ENCODE measurements around the gene ZNF512.
"Not testable (repeated sequence)": the region's sequence is repeated elsewhere in the genome, so short reads cannot be mapped to it uniquely, and the experiment has no call there.

Gene ZNF512, protein sequence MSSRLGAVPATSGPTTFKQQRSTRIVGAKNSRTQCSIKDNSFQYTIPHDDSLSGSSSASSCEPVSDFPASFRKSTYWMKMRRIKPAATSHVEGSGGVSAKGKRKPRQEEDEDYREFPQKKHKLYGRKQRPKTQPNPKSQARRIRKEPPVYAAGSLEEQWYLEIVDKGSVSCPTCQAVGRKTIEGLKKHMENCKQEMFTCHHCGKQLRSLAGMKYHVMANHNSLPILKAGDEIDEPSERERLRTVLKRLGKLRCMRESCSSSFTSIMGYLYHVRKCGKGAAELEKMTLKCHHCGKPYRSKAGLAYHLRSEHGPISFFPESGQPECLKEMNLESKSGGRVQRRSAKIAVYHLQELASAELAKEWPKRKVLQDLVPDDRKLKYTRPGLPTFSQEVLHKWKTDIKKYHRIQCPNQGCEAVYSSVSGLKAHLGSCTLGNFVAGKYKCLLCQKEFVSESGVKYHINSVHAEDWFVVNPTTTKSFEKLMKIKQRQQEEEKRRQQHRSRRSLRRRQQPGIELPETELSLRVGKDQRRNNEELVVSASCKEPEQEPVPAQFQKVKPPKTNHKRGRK
- 9.9 to 22.2 reads per million in 2 donors for total RNA-seq

DNA sequence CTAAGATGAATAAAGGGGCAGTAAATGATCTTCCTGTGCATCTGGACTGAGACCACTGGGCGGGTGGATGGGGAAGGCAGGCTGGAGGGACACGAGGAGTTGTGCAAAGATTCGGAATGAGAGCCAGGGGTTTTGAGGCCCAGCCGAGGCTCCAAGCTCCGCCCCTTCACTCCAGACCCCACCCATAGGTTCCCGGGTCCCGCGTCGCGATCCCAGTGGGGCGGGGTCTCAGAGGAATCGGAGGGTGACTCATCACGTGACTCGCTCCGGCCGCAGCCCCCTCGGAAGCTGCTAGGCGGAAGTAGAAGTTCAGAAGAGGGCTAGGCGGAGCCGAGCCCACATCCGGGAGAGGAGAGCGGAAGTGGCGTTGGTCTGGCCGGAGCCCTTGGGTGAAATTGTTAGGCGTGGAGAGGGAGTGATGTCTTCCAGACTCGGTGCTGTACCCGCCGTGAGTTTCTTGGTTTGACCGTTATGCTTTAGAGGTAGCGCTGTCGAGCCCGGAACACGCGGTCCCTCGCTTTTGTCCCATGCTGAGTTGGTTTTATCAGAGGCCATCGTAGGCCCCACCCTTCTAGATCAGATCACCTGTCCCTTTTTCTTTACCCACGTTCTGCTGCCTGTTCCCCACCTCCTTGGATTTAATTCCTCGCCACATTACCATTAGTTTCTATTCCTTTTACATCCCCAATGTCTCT, at the start of gene ZNF512:
TSS of gene ZNF512 (plus strand) at position 348 of the 695 bp plus-strand sequence. CDS start at position 419, 71 bp downstream.
- DNase-seq: peak; percentile 60

- no peak for DNase-seq
Measured at GRCh38 chr2:27537287-27537686, 45.6 kb upstream of the ZNF512 start.

DNA sequence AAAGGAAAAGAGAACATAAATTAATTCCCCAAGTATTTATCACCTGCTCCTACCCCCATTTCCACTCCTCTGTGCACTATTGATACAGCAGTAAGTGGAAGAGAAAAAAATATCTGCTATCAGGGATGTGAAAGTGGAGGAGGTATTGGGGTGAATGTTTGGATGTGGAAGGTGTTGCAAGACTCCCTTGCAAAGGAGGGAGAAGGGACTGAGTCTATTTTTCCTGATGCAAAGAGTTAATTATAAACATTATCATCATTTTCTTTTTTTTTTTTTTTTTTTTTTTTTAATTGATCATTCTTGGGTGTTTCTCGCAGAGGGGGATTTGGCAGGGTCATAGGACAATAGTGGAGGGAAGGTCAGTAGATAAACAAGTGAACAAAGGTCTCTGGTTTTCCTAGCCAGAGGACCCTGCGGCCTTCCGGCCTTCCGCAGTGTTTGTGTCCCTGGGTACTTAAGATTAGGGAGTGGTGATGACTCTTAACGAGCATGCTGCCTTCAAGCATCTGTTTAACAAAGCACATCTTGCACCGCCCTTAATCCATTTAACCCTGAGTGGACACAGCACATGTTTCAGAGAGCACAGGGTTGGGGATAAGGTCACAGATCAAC, 43.9 kb upstream of the ZNF512 start:
- not testable (repeated sequence) for DNase-seq

DNA sequence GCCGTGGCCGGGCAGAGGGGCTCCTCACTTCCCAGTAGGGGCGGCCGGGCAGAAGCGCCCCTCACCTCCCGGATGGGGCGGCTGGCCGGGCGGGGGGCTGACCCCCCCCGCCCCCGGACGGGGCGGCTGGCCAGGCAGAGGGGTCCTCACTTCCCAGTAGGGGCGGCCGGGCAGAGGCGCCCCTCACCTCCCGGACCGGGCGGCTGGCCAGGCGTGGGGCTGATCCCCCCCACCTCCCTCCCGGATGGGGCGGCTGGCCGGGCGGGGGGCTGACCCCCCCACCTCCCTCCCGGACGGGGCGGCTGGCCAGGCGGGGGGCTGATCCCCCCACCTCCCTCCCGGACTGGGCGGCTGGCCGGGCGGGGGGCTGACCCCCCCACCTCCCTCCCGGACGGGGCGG, 43.2 kb upstream of the ZNF512 start:
- DNase-seq: not testable (repeated sequence)

GRCh38 chr2:27544143-27544821, 38.6 kb upstream of the ZNF512 start:
- DNase-seq: no peak

DNA sequence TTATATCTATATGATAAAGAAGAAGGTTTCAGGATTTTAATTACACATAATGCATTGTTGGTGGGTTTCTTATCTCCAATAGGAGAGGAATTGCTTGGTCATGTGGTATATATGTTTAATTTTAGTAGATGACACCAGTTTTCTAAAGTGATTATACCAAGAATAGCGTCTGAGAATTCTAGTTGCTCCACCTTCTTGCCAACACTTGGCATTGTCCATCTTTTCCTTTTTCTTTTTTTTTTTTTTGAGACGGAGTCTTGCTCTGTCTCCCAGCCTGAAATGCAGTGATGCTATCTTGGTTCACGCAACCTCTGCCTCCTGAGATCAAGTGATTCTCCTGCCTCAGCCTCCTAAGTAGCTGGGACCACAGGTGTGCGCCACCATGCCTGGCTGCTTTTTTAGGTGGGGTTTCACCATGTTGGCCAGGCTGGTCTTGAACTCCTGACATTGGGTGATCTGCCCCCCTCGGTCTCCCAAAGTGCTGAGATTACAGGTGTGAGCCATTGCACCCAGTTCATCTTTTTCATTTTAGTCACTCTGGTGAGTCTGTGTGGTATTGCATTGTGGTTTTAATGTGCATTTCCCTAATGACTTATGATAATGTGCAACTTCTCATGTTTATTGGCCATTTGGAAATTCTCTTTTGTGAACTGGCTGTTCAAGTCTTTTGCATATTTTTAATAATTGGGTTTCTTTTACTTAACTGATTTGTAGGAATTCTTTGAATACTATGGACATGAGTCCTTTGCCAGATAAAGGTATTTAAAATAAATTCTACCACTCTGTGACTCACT, 37.3 kb upstream of the ZNF512 start:
- no peak for DNase-seq

GRCh38 chr2:27549303-27549702, 33.5 kb upstream of the ZNF512 start:
- DNase-seq: no peak

DNA sequence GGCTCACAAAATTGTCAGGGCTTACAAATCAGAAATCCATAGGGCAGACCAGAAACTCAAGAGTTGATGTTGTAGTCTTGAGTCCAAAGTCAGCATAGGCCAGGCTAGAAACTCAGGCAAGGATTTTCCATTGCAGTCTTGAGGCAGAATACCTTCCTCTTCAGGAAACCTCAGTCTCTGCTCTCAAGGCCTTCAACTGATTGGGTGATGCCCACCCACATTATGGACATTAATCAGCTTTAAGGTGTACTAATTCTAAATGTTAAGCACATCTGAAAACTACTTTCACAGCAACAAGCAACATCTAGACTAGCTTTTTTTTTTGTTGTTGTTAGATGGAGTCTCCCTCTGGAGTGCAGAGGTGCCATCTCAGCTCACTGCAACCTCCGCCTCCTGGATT, 31.3 kb upstream of the ZNF512 start:
- no peak for DNase-seq

- DNase-seq: no peak
Measured at GRCh38 chr2:27552941-27553340, 29.9 kb upstream of the ZNF512 start.

DNA sequence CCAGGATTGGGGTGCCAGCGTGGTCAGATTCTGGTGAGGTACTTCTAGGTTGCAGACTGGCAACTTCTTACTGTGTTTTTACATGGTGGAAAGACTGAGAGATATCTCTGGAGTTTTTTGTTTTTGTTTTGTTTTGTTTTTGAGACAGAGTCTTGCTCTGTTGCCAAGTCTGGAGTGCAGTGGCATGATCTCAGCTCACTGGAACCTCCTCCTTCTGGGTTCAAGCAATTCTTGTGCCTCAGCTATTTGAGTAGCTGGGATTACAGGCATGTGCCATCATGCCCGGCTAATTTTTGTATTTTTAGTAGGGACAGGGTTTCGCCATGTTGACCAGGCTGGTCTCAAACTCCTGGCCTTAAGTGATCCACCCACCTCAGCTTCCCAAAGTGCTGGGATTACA, 28.4 kb upstream of the ZNF512 start:
- DNase-seq: not testable (repeated sequence)

DNA sequence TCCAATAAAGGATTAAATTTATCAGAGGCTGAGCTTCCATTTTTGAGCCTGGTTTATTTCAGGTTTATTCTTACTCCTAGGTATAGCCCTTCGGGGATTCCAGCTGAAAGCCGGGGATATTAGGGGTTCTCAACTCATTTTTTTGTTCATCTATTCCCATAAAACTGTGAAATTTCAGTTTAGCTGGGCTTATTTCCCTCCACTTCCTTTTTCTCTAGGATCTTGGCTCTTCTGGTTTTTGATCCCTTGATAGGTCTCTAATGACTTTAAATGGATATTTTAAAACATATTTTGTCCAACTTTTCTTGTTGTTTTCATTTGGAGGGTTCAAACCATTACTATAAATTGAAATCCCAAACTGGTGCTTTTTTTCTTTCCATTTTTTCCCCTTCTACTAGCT, 23.6 kb upstream of the ZNF512 start:
- no peak for DNase-seq

DNA sequence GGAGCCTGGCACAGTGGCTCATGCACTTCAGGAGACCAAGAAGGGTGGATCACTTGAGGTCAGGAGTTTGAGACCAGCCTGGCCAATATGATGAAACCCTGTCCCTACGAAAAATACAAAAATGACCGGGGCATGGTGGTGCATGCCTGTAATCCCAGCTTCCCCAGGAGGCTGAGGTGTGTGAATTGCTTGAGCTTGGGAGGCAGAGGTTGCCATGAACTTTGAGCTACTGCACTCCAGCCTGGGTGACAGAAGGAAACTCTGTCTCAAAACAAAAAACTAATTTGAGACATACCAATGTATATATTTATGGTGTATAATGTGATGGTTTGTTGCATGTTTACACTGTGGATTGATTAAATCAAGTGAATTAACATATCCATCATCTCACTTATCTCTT, 21.8 kb upstream of the ZNF512 start:
- DNase-seq: no peak

DNA sequence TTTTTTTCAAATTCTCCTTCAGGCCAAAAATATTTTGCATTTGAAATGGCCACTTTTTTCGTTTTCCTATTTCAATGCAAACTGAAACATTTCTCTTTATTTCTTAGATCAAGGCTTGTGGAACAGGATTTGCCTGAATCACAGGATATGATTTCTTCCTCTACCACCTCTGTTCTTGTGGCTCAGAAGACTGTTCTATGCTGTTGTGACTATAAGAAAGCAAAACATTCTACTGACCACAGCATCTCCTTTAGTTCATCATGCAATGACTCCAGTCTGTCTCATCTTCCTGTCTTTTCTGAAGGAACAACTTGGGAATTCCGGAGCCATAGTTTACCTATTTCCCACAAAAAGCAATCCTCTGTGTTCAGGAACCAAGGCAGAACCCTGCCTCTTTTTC, 16.2 kb upstream of the ZNF512 start:
- no peak for DNase-seq

DNA sequence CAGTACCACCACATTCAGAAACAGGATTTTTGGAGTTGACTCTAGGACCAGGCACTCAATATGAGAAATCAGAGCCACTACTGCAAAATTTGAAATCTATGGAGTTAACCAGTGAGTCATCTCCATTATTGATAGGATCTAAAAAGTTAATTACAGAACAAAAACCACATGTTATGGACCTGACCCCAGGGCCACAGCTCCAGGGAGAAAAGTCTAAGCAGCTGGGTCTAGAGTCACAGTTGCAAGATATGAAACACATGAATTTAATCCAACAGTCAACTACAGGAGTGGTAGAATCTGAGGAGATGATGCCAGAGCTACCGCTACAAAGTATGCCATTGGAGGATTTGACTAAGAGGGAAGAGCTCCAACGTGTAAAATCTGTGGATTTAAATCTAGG, 13.4 kb upstream of the ZNF512 start:
- no peak for DNase-seq

DNA sequence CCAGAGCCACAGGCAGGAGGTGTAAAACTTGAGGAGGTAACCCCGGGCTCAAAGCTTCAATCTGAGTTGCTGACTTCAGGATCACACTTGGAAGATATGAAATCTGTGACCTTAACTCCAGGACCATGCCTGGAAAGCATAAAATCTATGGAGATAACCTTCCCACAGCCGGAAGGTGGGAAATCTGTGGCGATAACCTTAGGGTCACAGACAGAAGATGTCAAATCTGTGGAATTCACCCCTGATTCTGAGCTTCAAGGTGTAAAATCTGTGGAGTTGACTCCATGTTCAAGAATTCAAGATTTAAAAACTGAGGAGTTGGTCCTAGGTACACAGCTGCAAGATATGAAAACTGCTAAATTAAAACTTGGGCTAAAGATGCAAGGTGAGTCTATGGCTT, 11.6 kb upstream of the ZNF512 start:
- DNase-seq: no peak

- DNase-seq: no peak
Measured at GRCh38 chr2:27571681-27572080, 11.2 kb upstream of the ZNF512 start.

GRCh38 chr2:27572439-27572838, 10.4 kb upstream of the ZNF512 start:
- no peak for DNase-seq

GRCh38 chr2:27572998-27573429, 9.8 kb upstream of the ZNF512 start:
- no peak for DNase-seq

GRCh38 chr2:27573452-27573851, 9.4 kb upstream of the ZNF512 start:
- DNase-seq: no peak

DNA sequence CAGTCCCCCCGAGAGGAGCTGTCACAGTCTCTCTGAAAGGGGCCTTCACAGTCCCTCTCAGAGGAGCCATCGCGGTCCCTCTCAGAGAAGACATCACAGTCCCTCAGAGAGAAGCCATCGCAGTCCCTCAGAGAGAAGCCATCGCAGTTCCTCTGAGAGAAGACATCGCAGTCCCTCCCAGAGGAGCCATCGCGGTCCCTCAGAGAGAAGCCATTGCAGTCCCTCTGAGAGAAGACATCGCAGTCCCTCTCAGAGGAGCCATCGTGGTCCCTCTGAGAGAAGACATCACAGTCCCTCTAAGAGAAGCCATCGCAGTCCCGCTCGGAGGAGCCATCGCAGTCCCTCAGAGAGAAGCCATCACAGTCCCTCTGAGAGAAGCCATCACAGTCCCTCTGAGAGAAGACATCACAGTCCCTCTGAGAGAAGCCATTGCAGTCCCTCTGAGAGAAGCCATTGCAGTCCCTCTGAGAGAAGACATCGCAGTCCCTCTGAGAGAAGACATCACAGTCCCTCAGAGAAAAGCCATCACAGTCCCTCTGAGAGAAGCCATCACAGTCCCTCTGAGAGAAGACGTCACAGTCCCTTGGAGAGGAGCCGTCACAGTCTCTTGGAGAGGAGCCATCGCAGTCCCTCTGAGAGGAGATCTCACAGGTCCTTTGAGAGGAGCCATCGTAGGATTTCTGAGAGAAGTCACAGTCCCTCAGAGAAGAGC, 1.3 kb upstream of the ZNF512 start:
- DNase-seq: no peak

GRCh38 chr2:27582129-27582694, 630 bp upstream of the ZNF512 start:
- DNase-seq: no peak

Data from T-helper 9 cell (primary cell).